Neural progenitor cell (in vitro differentiated cells): ENCODE data around the gene HECTD4. TPM values are rescaled to one million over a fixed set of nuclear protein-coding genes. Genes with fewer than 3 reads are reported as not detected.
"Not testable (repeated sequence)": the region's sequence is repeated elsewhere in the genome, so short reads cannot be mapped to it uniquely, and the experiment has no call there.

ENCODE experiments used
- DNase-seq: peaks from one replicate; pipeline ENCODE4 v3.0.0-alpha.2; 2016; ENCODE audit warnings: low spot score
- H2AFZ ChIP-seq: fragments of 200-600 bp; sonication (generic); replicated peaks from 2 replicates; pipeline ENCODE4 v1.6.1; 2016; ENCODE audit warnings: antibody characterized with exemption
- H3F3A ChIP-seq: fragments of 200-600 bp; sonication (generic); 2 replicates; pipeline ENCODE4 v1.6.1; 2016; ENCODE audit warnings: antibody characterized with exemption, low read depth
- H3K27ac ChIP-seq: fragments of 200-600 bp; sonication (generic); 2 replicates; pipeline ENCODE4 v1.5.1; 2016; ENCODE audit warnings: mild to moderate bottlenecking
- H3K27me3 ChIP-seq: fragments of 200-600 bp; sonication (generic); 2 replicates; pipeline ENCODE4 v1.6.1; 2016; ENCODE audit warnings: mild to moderate bottlenecking, moderate library complexity
- H3K36me3 ChIP-seq: fragments of 200-600 bp; sonication (generic); 2 replicates; pipeline ENCODE4 v1.5.1; 2016
- H3K4me1 ChIP-seq: fragments of 200-600 bp; sonication (generic); 2 replicates; pipeline ENCODE4 v1.6.1; 2016; ENCODE audit warnings: mixed run types
- H3K4me2 ChIP-seq: fragments of 200-600 bp; sonication (generic); 2 replicates; pipeline ENCODE4 v1.6.1; 2016
- H3K4me3 ChIP-seq: fragments of 200-600 bp; sonication (generic); 2 replicates; pipeline ENCODE4 v1.5.1; 2016
- H3K79me2 ChIP-seq: fragments of 200-600 bp; sonication (generic); 2 replicates; pipeline ENCODE4 v1.6.1; 2016; ENCODE audit warnings: low read depth
- H3K9ac ChIP-seq: fragments of 200-600 bp; sonication (generic); 2 replicates; pipeline ENCODE4 v1.6.1; 2016
- H3K9me3 ChIP-seq: fragments of 200-600 bp; sonication (generic); 2 replicates; pipeline ENCODE4 v1.5.1; 2016; ENCODE audit warnings: low read depth
- H4K20me1 ChIP-seq: fragments of 200-600 bp; sonication (generic); 2 replicates; pipeline ENCODE4 v1.6.1; 2016; ENCODE audit warnings: low read depth
- H3K27ac Mint-ChIP-seq: 3 replicates; pipeline ENCODE4 v1.8.0; 2021; ENCODE audit warnings: mixed read lengths
- H3K27me3 Mint-ChIP-seq: 2 replicates; pipeline ENCODE4 v1.8.0; 2022; ENCODE audit warnings: low read depth, mild to moderate bottlenecking, inconsistent platforms, moderate library complexity, mixed read lengths; ENCODE audit not compliant: insufficient read depth
- H3K36me3 Mint-ChIP-seq: 3 replicates; pipeline ENCODE4 v1.8.0; 2021; ENCODE audit warnings: mixed read lengths
- H3K4me1 Mint-ChIP-seq: 3 replicates; pipeline ENCODE4 v1.8.0; 2021; ENCODE audit warnings: mixed read lengths
- H3K4me3 Mint-ChIP-seq: 3 replicates; pipeline ENCODE4 v1.8.0; 2021; ENCODE audit warnings: mild to moderate bottlenecking, moderate library complexity, mixed read lengths
- H3K9me3 Mint-ChIP-seq: 3 replicates; pipeline ENCODE4 v1.8.0; 2020; ENCODE audit warnings: mixed read lengths
- CTCF ChIP-seq: fragments of 200-600 bp; sonication (generic); IDR thresholded peaks from 2 replicates; pipeline ENCODE4 v1.5.1; 2017; ENCODE audit warnings: antibody characterized with exemption, mild to moderate bottlenecking
- EZH2 ChIP-seq: fragments of 200-600 bp; sonication (generic); IDR thresholded peaks from 2 replicates; pipeline ENCODE4 v1.6.1; 2017; ENCODE audit warnings: antibody characterized with exemption, mild to moderate bottlenecking, moderate library complexity
- EZH2phosphoT487 ChIP-seq: fragments of 200-600 bp; sonication (generic); IDR thresholded peaks from 2 replicates; pipeline ENCODE4 v1.6.1; 2017; ENCODE audit warnings: antibody characterized with exemption
- total RNA-seq: library from RNA; depleted of rRNA; stranded (reverse); fragments of >200 nt; gene quantifications from 2 replicates; pipeline ENCODE4 v1.2.3, GENCODE V29; 2015; ENCODE audit warnings: low replicate concordance

Gene HECTD4
- total RNA-seq, 1 donor from 2014 or later: 11.0 TPM

- peak within 1 kb of the TSS; percentile 94 for H3K27ac Mint-ChIP-seq
- Histone ChIP-seq H3K4me1 (peaks cover 6% of the 10 kb centered on the region), H3K36me3 (no peaks in the 10 kb centered on the region), H3K79me2 (peaks cover 59% of the 10 kb centered on the region), H3K4me2 (peak within 1 kb of the TSS; percentile 82), H3K9me3 (no peaks in the 10 kb centered on the region), H3K27me3 (no peaks in the 10 kb centered on the region), H2AFZ (peak within 1 kb of the TSS; percentile 96), H4K20me1 (peaks cover 43% of the 10 kb centered on the region), H3F3A (peaks cover 8% of the 10 kb centered on the region), H3K4me3 (peak within 1 kb of the TSS; percentile 99), H3K9ac (peak within 1 kb of the TSS; percentile 91), H3K27ac (peak within 1 kb of the TSS; percentile 90)
- peaks cover 13% of the 10 kb centered on the region for H3K4me1 Mint-ChIP-seq
- DNase-seq: peak; percentile 93
- no peak for TF ChIP-seq EZH2phosphoT487
- peak; percentile 77 for TF ChIP-seq CTCF
- peak within 1 kb of the TSS; percentile 98 for H3K4me3 Mint-ChIP-seq
- peaks cover 2% of the 10 kb centered on the region for H3K36me3 Mint-ChIP-seq
- H3K27me3 Mint-ChIP-seq: peaks cover 6% of the 10 kb centered on the region
- H3K9me3 Mint-ChIP-seq: no peaks in the 10 kb centered on the region
Observed at GRCh38 chr12:112418608-112419296, 36.5 kb upstream of the HECTD4 start, which contains the start of gene PTPN11. TSS of gene PTPN11 (plus strand) at chr12:112418947. CDS start at chr12:112419112, 165 bp downstream.

- H3K36me3 Mint-ChIP-seq: peaks cover 2% of the 10 kb centered on the region
- TF ChIP-seq EZH2 (no peak), CTCF (no peak), EZH2phosphoT487 (no peak)
- DNase-seq: no peak
- Histone ChIP-seq H3K36me3 (no peaks in the 10 kb centered on the region), H3K27ac (peak overlapping the region; percentile 90), H3K27me3 (no peaks in the 10 kb centered on the region), H3K4me1 (peaks cover 6% of the 10 kb centered on the region), H3K79me2 (peaks cover 54% of the 10 kb centered on the region), H3K9ac (peak overlapping the region; percentile 91), H2AFZ (peak overlapping the region; percentile 96), H3K4me2 (peak overlapping the region; percentile 82), H3K9me3 (no peaks in the 10 kb centered on the region), H3F3A (peaks cover 8% of the 10 kb centered on the region), H3K4me3 (peak overlapping the region; percentile 99), H4K20me1 (peaks cover 38% of the 10 kb centered on the region)
- peaks cover 6% of the 10 kb centered on the region for H3K27me3 Mint-ChIP-seq
- no peaks in the 10 kb centered on the region for H3K9me3 Mint-ChIP-seq
- peak overlapping the region; percentile 95 for H3K4me3 Mint-ChIP-seq
- peak overlapping the region; percentile 87 for H3K27ac Mint-ChIP-seq
- peaks cover 13% of the 10 kb centered on the region for H3K4me1 Mint-ChIP-seq
Observed at GRCh38 chr12:112418273-112418607, 36.0 kb upstream of the HECTD4 start.

GRCh38 chr12:112415457-112415856 is 33.2 kb upstream of the HECTD4 start:
- not testable (repeated sequence) for H2AFZ ChIP-seq, H3K36me3 ChIP-seq, H3K9me3 Mint-ChIP-seq, H3K9me3 ChIP-seq, H3K9ac ChIP-seq, H3K4me1 Mint-ChIP-seq, DNase-seq, H3K27ac ChIP-seq, H3K4me2 ChIP-seq, H3K36me3 Mint-ChIP-seq, H3K27me3 Mint-ChIP-seq, H3K27me3 ChIP-seq, H3K4me1 ChIP-seq, H3K4me3 Mint-ChIP-seq, H3K27ac Mint-ChIP-seq, H3K4me3 ChIP-seq
- H3K79me2 ChIP-seq: peaks cover 26% of the 10 kb centered on the region
- H4K20me1 ChIP-seq: peaks cover 10% of the 10 kb centered on the region
- H3F3A ChIP-seq: peaks cover 14% of the 10 kb centered on the region

GRCh38 chr12:112413855-112414625 is 31.8 kb upstream of the HECTD4 start:
- H3K4me1 ChIP-seq: no peaks in the 10 kb centered on the region
- peaks cover 15% of the 10 kb centered on the region for H3F3A ChIP-seq
- H3K27ac ChIP-seq: no peak overlapping the region
- no peak overlapping the region for H3K4me3 ChIP-seq
- H3K4me2 ChIP-seq: no peak overlapping the region
- H3K27ac Mint-ChIP-seq: no peak overlapping the region
- H3K9me3 ChIP-seq: no peaks in the 10 kb centered on the region
- no peak overlapping the region for H2AFZ ChIP-seq
- H3K36me3 Mint-ChIP-seq: peaks cover 2% of the 10 kb centered on the region
- no peaks in the 10 kb centered on the region for H3K9me3 Mint-ChIP-seq
- no peak overlapping the region for H3K4me3 Mint-ChIP-seq
- peaks cover 12% of the 10 kb centered on the region for H3K27me3 Mint-ChIP-seq
- H3K79me2 ChIP-seq: peaks cover 15% of the 10 kb centered on the region
- H3K27me3 ChIP-seq: no peaks in the 10 kb centered on the region
- no peaks in the 10 kb centered on the region for H3K36me3 ChIP-seq
- H3K4me1 Mint-ChIP-seq: peaks cover 2% of the 10 kb centered on the region
- H3K9ac ChIP-seq: no peak overlapping the region
- TF ChIP-seq EZH2phosphoT487 (no peak), CTCF (no peak), EZH2 (no peak)
- no peak for DNase-seq
- H4K20me1 ChIP-seq: peaks cover 3% of the 10 kb centered on the region
